ENCODE data around the gene MKNK2. TPM values are rescaled to one million over a fixed set of nuclear protein-coding genes. Genes with fewer than 3 reads are reported as not detected.
A peak's percentile ranks its signal among the peaks of the same experiment; 100 is the strongest.

Gene MKNK2
- total RNA-seq, 8 experiments from 2014 or later: 33.0 to 95.2 (median 50.9) TPM

DNA sequence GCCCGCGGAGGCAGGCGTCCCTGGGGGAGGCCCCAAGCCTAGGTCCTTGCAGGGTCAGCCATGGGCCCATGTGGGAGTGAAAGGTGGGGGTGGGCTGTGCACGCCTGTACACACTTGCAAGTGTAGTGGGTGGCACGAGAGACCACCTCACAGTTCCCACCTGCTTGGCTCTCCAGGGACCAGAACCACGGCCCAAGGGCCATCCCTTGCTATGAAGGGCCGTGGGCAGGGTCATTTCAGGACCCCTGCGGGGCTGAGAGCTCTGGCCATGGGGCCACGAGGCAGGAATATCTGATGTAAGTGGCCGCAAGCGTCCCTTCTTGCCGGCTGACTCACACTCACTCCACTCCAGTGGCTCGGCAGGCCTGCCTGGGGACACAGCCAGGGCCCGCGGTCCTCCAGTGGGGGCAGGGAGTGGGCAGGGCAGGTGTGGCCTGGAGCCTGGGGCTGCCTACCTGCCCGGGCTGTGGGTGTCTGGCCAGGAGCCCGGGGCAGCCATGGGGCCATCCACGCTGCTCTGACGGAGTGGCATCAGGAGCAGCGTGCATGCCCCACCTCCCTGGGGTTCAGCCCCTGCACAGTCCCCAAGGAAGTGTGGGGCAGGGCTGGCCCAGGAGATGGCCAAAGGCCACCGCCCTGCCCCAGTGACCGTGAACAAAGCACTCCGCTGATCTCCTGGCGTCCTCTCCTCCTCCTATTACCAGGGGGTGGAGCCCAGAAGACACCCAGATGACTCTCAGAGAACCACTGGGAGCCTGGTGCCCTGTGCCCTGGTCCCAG, 8.6 kb upstream of the MKNK2 start:
- in situ Hi-C loops (cut with MboI; ENCODE audit: low pct_unique_long_range_greater_than_20kb in 2 of 9, low sequenced_read_pairs in 9 of 9, unreplicated experiment in 9 of 9): no loop called here
- peak overlapping the region; percentile 97 to 99 for H3K27ac ChIP-seq
- peak overlapping the region in 1 of 5 donors; percentile 57 for H3K4me3 ChIP-seq
- ATAC-seq (replicated peaks in 6 of 8): peak; percentile 9 to 56 (median 20)
- whole genome bisulfite sequencing, 10 experiments: 10 to 100% (median 60%) methylated on average over 1 to 4 of the region's 24 CpGs; no CpG with 5 or more reads in 4 of the 10 experiments
- H3K4me1 ChIP-seq (replicated peaks in 1 of 2): peaks cover 49 to 54% of the 10 kb centered on the region in 2 donors

DNA sequence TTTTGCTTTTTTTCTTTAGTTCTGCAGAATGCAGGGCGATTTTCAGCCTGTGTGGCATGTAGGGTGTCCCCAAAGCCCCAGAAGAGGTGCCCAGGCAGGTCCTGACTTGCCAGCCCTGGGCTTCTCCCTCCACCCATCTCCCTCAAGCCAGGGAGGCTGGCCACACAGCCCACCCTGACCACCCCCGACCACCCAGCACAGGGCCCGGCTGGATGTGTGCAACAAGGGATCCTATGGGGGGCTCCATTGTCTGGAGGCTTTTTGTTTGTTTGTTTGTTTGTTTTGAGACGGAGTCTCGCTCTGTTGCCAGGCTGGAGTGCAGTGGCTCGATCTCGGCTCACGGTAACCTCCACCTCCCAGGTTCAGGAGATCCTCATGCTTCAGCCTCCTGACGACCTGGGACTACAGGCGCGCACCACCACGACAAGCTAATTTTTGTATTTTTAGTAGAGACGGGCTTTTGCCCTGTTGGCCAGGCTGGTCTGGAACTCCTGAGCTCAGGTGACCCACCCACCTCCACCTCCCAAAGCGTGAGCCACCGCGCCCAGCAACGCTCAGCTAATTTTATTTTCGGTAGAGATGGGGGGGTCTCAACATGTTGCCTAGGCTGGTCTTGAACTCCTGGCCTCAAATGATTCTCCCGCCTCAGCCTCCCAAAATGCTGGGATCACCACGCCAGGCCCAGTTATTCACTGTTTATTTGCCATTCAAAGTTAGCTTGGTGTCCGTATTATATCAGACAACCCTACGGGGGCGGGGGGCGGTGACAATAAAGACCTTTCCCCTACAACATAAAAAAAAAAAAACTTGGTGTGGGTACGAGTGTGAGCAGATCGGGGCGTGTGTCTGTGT, 7.8 kb upstream of the MKNK2 start:
- ATAC-seq (replicated peaks in 6 of 8): no peak

DNA sequence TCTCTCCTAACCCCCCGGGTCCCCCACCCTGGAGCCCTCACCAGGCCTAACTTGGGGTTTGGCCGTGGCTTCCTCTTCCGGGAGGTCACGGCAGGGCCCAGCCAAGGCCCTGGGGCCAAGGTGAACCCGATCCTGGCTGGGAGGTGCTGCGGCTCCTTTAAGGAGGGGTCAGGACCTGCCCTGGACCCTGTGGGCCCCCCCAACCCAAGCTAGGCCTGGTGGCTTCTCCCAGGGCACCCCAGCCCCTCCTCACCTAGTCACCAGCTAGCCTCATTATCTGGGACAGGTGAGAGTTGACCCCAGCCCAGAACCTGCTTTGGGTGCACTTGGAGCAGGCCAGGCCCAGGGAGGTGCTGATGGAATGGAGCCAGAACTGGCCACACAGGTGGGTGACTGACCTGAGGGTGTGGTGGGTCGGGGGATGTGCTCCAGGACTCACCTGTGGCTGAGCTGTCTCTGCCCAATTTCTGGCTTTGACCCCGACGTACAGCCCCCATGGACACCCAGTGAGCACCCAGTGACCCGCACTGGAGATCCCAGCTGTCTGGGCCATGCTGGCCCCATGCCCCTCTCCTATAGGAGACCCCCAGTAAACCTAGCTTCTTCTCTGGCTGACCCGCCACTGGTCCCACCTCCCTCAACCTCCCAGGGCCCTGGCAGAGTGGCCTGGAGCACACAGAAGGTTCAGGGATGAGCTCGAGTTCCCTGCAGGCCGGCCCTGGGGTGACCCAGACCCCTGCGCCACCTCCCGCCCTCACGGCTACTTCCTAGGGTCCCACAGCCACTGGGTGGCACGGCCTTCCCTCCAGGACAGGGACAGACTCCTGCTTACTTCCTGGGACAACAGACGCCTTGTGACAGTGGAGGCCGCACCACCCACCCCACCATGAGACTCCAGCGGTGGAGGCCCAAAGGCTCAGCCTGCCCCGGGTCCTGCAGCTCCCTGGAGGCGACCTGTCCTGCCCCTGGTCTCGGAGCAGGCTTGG, 6.7 kb upstream of the MKNK2 start:
- Histone ChIP-seq H3K4me1 (replicated peaks in 1 of 2) (peaks cover 43 to 44% of the 10 kb centered on the region in 2 donors), H3K4me3 (no peak overlapping the region), H3K27ac (peak overlapping the region; percentile 97 to 99)
- ATAC-seq (replicated peaks in 6 of 8): no peak
- in situ Hi-C loops (cut with MboI; ENCODE audit: low pct_unique_long_range_greater_than_20kb in 2 of 9, low sequenced_read_pairs in 9 of 9, unreplicated experiment in 9 of 9): no loop called here
- WGBS, 10 experiments: 20 to 100% (median 88%) methylated on average over 1 to 4 of the region's 23 CpGs; no CpG with 5 or more reads in 4 of the 10 experiments

More for the DNA sequence above, 7.8 kb upstream of the MKNK2 start:
- H3K4me3 ChIP-seq: no peak overlapping the region
- H3K4me1 ChIP-seq (replicated peaks in 1 of 2): peaks cover 44 to 46% of the 10 kb centered on the region in 2 donors
- 73 to 100% (median 92%) methylated on average over 1 to 13 of the region's 27 CpGs; no CpG with 5 or more reads in 2 of the 10 experiments for WGBS, 10 experiments
- peak overlapping the region; percentile 97 to 99 for H3K27ac ChIP-seq
- in situ Hi-C loops (cut with MboI; ENCODE audit: low pct_unique_long_range_greater_than_20kb in 2 of 9, low sequenced_read_pairs in 9 of 9, unreplicated experiment in 9 of 9): no loop called here

DNA sequence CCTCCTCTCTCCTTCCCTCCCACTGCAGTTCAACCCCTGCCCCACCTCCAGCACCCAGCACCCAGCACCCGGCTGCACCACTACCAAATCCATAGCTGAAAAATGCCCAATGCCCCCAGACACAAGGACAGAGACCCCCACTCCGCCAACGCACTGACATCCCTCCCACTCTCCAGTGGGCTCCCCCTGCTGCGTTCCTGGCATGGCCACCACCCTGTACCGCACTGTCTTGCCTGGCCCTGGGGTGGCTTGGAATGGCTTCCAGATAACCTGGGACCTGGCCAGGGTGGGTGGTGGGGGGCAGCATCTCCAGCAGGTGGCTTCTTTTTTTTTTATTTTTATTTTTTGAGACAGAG, 5.8 kb upstream of the MKNK2 start:
- Histone ChIP-seq H3K27ac (peak overlapping the region in 1 of 2 donors; percentile 43), H3K4me1 (replicated peaks in 1 of 2) (peaks cover 34 to 42% of the 10 kb centered on the region in 2 donors), H3K4me3 (no peak overlapping the region)
- 40 to 100% methylated on average over 1 to 2 of the region's 5 CpGs; no CpG with 5 or more reads in 8 of the 10 experiments for WGBS, 10 experiments
- in situ Hi-C loops (cut with MboI; ENCODE audit: low pct_unique_long_range_greater_than_20kb in 2 of 9, low sequenced_read_pairs in 9 of 9, unreplicated experiment in 9 of 9): no loop called here
- no peak for ATAC-seq (replicated peaks in 6 of 8)

DNA sequence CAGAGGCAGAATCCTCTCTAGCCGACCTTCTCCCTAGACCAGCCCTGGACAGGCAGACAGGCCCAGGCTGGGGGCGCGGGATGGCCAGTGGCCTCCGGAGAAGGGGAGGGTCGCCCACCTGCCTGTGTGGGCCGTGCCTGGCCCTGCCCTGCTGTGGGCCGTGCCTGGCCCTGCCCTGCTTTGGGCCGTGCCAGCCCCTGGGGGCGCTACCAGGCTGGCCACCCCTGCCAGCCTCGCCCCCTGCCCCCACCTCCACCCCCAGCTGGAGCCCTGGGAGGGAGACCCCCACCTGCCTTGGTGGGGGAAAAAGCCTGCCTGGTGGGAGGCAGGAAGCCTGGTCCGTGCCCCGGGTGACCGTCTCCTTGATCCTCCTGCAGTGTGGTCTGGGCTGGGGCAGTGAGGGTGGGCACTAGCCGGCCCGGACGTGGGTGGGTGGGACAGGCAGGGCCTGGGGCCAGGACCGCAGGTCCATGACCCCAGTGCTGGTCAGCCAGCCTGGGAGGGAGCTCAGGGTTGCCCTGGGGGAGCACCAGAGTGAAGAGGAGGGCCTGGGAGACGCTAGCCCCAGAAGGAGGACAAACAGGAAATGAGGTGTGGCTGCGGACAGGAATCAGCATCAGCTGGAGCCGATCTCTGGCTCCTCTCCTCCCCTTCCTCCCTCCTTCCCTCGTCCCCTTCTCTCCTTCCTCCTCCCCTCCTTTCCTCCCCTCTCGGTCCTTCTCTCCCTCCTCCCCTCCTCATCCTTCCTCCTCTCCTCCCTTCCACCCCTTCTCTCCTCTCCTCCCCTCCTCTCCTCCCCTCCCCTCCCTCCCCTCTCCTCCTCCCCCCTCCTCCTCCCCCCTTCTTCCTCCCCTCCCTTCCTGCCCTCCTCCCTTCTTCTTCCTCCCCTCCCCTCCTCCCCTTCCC, 5.1 kb upstream of the MKNK2 start:
- peak in 3 of 8 experiments; percentile 21 to 34 (median 22) for ATAC-seq (replicated peaks in 6 of 8)
- no peak overlapping the region for H3K4me3 ChIP-seq
- 69 to 83% methylated on average over 1 to 5 of the region's 22 CpGs; no CpG with 5 or more reads in 8 of the 10 experiments for WGBS, 10 experiments
- H3K27ac ChIP-seq: peak overlapping the region; percentile 64 to 84
- H3K4me1 ChIP-seq (replicated peaks in 1 of 2): peaks cover 34 to 47% of the 10 kb centered on the region in 2 donors
- in situ Hi-C loops (cut with MboI; ENCODE audit: low pct_unique_long_range_greater_than_20kb in 2 of 9, low sequenced_read_pairs in 9 of 9, unreplicated experiment in 9 of 9): no loop called here

DNA sequence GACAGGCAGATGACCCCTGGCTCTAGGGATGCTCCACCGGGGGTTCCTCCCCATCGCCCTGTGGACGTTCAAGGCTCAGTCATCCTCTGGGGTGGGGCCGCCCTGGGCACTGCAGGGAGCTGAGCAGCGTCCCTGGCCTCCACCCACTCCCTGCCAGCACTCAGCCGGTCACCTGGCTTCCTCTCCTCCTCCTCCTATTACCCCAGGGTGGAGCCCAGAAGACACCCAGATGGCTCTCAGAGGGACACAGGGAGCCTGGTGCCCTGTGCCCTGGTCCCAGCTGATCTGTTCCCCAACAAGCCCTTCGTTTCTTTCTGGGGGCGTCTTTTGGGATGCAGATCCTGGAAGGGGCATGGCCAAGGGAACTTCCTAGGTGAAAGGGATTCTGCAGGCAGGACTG, 3.7 kb upstream of the MKNK2 start:
- 10 to 100% (median 67%) methylated on average over 1 to 2 of the region's 8 CpGs; no CpG with 5 or more reads in 5 of the 10 experiments for WGBS, 10 experiments
- Histone ChIP-seq H3K4me3 (no peak overlapping the region), H3K27ac (no peak overlapping the region), H3K4me1 (replicated peaks in 1 of 2) (peaks cover 22 to 36% of the 10 kb centered on the region in 2 donors)
- in situ Hi-C loops (cut with MboI; ENCODE audit: low pct_unique_long_range_greater_than_20kb in 2 of 9, low sequenced_read_pairs in 9 of 9, unreplicated experiment in 9 of 9): no loop called here
- ATAC-seq (replicated peaks in 6 of 8): no peak

DNA sequence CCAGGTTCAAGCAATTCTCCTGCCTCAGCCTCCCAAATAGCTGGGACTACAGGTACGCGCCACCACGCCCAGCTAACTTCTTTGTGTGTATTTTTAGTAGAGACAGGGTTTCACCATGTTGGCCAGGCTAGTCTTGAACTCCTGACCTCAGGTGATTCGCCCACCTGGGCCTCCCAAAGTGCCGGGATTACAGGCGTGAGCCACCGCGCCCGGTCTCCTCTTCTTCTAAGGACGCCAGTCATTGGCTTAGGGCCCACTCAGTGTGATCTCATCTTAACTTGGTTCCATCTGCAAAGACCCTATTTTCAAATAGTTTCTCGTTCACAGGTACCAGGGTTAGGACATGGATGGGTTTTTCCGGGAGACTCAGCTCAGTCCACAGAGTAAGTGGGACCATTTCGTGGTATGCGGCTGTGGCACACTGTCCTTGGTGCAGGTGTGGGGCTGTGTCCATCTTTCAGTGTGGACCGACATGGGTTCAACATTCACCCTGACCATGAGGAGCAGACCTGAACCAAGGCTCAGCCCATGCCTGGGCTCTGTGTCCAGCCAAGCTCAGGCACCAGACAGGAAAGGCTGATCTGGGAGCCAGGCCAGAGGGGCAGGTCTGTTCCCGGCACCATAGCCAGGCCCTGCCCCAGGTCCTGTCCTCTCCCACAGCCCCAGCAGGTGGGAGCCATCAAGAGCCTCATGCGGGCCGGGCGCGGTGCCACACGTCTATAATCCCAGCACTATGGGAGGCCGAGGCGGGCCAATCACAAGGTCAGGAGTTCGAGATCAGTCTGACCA, 2.8 kb upstream of the MKNK2 start:
- H3K4me1 ChIP-seq (replicated peaks in 1 of 2): peaks cover 21 to 35% of the 10 kb centered on the region in 2 donors
- 80 to 100% (median 96%) methylated on average over 1 to 9 of the region's 24 CpGs; no CpG with 5 or more reads in 3 of the 10 experiments for WGBS, 10 experiments
- no peak for ATAC-seq (replicated peaks in 6 of 8)
- H3K27ac ChIP-seq: no peak overlapping the region
- no peak overlapping the region for H3K4me3 ChIP-seq
- in situ Hi-C loops (cut with MboI; ENCODE audit: low pct_unique_long_range_greater_than_20kb in 2 of 9, low sequenced_read_pairs in 9 of 9, unreplicated experiment in 9 of 9): no loop called here

DNA sequence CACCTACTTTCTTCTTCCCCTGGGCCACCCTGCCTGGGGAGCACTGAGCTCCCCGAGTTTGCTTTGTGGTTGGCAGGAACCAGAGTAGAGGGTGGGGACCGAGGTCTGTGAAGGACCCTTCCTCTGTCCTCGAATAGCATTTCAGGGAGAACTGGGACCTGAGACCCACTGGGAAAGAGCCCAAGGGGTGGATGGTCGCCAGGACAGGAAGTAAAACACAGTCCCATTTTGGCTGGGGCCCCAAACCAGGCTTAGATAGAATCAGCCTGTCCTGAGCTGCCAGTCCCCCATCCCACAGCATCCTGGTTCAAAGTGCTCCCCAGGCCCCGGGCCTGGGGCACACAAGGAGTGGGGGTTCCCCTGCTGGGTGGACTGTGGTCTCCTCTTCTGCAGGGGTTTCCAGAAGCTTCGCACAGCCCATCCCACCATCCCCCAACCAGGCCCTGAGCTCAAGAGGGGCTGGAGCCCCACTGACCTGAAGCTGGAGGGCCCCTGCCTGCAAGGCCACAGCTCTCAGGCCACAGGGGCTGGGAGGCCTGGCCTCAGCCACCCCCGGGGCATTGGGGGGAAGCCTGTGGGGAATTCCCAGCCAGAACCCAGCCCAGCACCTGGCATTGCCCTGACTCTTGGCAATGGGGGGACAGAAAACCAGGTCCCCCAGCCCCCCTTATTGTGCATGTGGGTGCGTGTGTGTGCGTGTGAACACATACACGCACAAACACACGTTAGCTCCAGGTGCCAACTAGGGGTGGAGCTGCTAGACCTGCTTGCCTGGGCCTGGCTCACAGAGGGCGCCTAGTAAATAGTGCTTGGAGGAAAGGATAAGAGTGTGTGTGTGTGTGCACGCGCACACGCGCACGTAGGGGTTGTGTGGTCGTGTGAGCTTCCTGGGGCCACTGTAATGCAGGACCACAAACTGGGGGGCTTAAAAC, 995 bp upstream of the MKNK2 start:
- no peak for ATAC-seq (replicated peaks in 6 of 8)
- Histone ChIP-seq H3K4me3 (peak overlapping the region in 2 of 5 donors; percentile 77 to 80), H3K27ac (peak overlapping the region; percentile 56 to 88), H3K4me1 (replicated peaks in 1 of 2) (peaks cover 23 to 40% of the 10 kb centered on the region in 2 donors)
- 30 to 100% (median 88%) methylated on average over 2 to 7 of the region's 18 CpGs; no CpG with 5 or more reads in 3 of the 10 experiments for WGBS, 10 experiments
- in situ Hi-C loops (cut with MboI; ENCODE audit: low pct_unique_long_range_greater_than_20kb in 2 of 9, low sequenced_read_pairs in 9 of 9, unreplicated experiment in 9 of 9): no loop called here

DNA sequence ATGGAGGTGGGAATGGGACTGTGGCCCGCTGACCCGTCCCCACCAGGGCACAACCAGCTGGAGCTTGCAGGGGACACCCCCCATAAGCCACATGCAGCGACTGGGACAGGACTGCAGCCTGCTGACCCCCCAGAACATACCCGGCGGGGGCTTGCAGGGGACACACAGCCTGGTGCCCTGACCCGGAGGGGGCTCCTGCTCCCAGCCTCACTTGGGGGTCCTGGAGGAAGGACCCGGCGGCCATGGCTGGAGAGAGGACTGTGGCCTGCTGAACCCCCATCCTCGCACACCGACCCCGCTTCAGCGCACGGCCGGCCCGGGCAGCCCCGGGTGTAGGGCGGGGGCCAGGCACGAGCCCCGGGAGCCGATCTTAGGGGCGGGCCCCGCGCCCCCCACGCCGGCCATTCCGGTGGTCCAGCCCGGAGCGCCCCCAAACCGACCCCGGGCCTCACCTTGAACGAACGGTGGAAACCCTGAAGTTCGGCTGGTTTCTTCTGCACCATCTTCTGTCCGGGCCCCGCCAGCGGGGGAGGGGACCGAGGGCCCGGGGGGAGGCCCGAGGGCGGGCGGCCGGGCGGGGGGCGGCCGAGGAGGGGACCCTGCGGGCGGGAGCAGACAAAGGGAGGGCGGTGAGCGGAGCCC, 574 bp downstream of the MKNK2 start:
- in situ Hi-C loops (cut with MboI; ENCODE audit: low pct_unique_long_range_greater_than_20kb in 2 of 9, low sequenced_read_pairs in 9 of 9, unreplicated experiment in 9 of 9): no loop called here
- Histone ChIP-seq H3K27ac (peak overlapping the region; percentile 51 to 72), H3K4me1 (replicated peaks in 1 of 2) (peaks cover 15 to 28% of the 10 kb centered on the region in 2 donors), H3K4me3 (peak overlapping the region; percentile 65 to 93 (median 77))
- peak in 4 of 8 experiments; percentile 1 to 8 (median 4) for ATAC-seq (replicated peaks in 6 of 8)
- no CpG with 5 or more reads among the region's 49 CpGs for WGBS, 10 experiments
